Activated CD4-positive, alpha-beta T cell treated with anti-CD3 and anti-CD28 coated beads, Interleukin-2, Interleukin-6, amounts not matched to agents 100 ng/mL and 50 ng/mL, durations not matched to agents 16 hours and 8 hours (primary cell): ENCODE results near the gene CDRT4.

Experiments used
- DNase-seq: peaks from one replicate; pipeline ENCODE4 v3.0.0-alpha.2; 2020

CDRT4 gene

DNA sequence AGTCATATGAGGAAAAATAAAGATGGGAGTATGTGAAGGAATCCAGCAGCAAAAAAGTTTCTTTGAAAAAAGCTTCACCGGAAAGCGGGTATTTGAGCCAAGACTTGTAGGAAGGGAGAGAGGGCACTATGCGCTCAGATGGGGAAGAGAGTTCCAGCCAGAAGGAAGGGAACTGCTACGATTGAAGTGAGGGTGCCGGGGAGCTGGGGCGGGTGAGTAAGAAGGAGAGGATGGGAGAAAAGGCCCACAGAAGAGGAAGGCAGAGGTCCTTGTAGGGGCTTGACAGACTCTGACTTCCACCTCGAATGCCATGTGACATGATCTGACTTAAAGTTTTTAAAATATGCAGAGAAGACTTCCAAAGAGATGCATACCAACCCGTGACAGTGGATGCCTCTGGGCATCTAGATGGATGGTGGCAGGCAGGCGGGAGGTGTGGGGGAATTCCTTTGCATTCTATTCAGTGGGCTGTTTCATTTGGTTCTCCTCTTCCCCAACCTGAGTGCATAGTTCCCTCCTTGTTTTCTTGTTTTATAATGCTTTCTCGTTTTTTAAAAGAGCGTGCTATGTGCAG, 44.9 kb downstream of the CDRT4 start:
- no peak for DNase-seq

GRCh38 chr17:15418781-15419180, 48.6 kb downstream of the CDRT4 start:
- no peak for DNase-seq

DNA sequence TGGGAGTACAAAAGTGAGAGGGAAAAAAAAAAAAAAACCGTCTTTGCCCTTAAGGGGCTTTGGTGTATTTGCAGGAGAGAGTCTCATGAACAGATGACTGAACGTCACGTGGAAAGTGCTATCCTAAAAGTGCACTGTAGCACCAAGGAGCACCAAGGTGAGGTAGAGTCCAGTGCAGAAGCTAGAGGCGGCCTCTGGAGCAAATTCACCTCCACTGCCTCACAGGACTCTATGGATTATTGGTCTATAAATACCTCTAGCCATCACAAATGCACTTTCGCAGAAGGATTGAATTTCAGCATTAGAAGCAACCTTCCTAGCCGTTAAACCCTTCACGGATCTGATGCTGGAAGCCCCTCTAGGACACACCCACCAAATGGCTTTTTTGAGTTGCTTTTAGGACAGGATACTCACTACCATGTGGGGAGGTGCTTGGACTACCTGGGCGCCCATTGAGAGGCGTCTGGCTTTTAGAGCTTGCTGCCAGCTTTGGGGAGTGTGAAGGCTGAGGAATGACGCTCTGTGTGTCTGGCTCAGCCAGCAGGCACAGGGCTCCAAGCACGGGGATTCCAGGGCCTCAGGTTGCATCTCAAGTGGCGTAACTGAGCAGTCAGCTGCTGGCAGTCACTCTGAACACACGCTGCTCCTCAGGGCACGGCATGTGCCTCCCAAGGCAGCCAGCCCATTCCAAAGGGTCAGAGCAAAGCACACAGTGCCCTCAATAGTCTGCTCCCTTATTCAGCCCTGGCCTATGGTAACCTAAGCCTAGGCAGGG, 52.7 kb downstream of the CDRT4 start:
- no peak for DNase-seq

GRCh38 chr17:15413101-15413771, 54.2 kb downstream of the CDRT4 start:
- DNase-seq = no peak

DNA sequence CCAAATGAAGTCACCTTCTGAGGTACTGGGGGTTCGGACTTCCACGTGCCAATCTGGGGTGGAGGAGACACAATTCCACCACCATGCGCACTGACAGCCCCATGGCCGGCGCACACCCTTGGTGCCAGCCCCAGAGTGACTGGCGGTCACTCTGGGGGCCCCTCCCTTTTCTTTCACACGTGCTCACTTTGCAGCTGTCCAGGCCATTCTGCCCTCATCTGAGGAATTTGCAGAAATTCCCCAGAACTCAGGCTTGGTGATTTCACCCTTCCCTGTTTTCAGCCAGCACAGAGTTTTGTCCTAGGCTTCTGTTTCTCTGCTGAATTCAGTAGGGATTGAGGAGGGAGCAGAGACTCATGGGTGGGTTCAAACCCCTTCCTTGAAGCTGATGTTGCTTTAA, 54.8 kb downstream of the CDRT4 start:
- no peak for DNase-seq

DNA sequence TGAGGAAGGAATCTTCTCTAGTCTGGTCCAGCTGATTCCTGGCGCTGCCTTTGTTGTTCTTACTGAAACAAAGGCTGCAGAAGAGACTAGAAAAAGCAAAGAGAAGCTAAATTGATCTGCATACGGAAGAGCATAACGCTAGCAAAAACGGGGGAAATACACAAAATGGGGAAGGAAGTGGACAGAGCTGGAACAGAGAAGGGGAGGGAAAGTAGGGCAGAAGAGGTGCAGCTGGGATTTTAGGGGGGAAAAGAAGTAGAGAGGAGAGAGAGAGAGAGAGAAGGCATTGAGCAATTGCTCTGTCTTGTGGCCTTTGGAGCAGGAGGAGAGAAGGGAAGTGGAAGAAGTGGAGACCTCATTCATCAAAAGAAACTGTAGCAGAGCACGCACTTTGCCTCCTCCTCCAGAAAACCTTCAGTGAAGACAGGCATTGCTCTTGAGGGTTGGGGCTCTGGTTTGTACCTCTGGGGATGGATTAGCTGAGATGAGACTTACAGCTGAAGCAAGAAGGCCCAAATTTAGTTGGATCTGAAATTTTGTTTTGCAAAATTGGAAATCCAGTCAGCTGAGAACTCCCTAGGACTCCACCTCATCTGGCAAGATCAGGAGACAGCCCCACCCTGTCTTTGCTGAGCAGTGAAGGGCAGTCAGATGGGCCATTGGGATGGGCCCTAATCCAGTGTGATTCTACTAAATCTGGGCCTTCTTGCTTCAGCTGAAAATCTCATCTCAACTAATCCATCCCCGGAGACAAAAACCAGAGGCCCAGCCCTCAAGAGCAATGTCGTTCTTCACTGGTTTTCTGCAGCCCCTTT, 55.8 kb downstream of the CDRT4 start:
- no peak for DNase-seq

DNA sequence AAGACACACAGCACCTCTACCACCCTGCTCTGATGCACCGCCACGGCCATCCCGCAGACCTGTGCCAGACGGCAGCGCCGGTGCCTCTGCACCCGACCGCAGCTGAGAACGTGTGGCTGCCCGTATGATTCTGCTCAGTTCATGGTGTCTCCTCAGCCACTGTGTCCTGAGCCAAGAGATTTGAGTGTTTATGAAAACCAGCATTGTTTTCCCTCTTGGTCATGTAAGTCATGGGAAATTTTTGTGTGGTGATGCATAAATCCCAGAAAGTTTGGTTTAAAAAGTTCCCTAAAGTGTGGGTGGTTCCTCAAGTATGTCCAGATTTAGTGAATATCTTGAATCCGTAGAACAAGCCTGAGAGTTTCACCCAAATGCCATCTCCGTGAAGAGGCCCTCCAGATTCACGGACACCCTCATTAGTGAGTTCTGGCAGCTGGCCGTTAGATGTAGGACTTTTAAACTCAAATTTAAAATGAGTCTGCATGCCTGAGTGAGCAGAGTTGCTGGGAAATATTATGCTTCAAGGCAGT, 57.6 kb downstream of the CDRT4 start:
- DNase-seq = no peak

DNA sequence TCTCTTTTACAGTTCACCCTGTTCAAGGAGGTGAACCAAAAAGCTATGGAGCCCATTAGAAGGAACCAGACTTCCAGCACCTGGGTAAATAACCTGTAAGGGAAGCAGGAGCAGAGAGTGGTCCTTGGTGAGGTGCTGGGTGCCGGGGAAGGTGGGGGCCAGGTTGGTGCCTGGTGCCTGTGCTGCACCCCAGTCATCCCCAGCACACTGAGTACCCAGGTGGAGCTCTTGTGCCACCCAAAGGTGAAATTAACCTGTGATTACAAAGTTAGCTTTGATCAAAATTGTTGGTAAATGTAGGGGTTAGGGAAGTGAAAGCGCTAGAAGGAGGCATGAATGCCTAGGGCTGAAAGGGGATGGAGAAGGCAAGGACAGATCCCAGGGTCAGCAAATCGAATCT, 58.6 kb downstream of the CDRT4 start:
- no peak for DNase-seq

DNA sequence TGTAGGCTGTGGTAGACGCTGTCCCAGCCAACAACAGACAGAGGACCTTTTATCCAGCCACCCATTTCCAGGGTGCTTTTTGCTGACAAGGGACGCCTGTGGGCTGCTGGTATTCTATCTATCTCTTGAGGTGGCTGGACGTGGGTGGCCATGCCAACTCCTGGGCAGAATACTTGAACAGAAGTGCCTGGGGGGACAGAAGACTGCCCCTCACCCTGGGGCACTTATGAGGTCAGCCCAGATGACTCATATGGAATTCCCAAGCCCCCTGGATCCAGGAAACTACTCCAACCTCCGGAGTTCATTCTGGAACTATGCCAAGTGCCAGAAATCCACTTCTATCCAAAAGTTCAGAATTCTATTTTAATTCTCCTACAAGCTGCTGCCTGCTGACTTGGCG, 61.3 kb downstream of the CDRT4 start:
- no peak for DNase-seq

- no peak for DNase-seq
Observed at GRCh38 chr17:15405058-15405415, 62.4 kb downstream of the CDRT4 start.

GRCh38 chr17:15404106-15405057, 63.0 kb downstream of the CDRT4 start:
- DNase-seq = no peak

GRCh38 chr17:15403276-15403939, 64.0 kb downstream of the CDRT4 start:
- DNase-seq = no peak

DNA sequence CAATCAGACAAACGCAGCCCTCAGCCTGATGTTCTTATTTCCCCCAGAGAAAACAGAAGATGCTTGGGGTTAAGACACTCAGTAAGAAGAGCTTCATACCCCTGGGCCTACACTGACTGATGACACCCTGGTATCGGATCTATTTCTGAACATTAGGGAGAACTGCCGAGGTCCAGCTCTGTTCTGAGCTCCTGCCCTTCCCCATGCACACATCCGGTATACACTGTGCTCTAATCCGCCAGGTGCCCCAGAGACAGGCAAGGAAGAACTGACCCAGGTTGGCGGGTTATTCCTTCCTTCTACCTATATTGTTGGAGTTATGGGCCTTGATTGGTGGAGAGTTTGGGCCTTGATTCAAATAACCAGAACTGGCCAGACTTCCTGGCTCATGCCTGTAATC, 68.0 kb downstream of the CDRT4 start:
- no peak for DNase-seq

DNA sequence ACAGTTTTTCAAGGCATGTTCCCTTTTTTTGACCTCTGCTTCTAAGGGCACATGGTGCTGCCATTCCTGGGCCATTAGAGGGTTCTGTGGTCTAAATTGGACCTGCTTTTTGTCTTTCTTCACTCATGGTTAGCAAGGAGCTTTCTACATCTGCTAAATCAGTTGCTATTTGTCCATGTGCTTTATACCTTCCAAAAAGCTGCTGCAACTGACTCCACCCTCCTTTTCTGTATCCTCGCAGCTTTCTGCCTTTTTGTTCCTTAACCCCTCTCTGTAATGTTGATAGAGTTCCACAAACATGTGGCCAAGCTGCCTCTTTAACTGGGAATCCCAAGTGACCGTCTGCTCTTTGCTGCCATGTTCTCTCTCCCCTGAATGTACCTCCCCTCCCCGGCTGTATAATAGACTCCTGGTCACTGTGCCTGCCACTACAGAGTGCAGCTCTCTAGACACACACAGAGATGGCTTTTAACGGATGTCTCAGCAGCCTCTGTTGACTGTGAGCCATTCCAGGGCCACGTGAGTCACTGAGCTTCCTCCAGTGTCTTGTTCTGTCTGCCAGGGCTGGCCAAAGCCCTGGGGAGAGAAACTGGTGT, 68.6 kb downstream of the CDRT4 start:
- DNase-seq = no peak

DNA sequence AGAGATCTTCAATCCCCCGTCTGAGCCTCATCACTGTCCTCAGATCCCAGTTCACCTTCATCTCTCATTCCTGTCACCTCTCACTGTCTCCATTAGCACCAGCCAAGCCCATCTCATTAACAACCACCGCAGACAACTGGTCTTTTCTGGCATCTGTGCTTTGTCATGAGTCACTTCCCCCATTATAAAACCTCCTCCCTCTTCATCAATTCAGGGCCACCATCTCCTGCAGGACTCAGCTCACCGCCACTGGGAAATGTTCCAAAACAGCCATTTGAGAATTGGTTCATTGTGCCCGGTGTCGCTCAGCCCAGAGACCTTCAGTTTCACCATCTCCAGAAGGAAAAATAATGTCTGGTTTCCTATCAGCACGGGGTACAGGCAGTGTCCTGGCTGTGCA, 69.1 kb downstream of the CDRT4 start:
- no peak for DNase-seq

DNA sequence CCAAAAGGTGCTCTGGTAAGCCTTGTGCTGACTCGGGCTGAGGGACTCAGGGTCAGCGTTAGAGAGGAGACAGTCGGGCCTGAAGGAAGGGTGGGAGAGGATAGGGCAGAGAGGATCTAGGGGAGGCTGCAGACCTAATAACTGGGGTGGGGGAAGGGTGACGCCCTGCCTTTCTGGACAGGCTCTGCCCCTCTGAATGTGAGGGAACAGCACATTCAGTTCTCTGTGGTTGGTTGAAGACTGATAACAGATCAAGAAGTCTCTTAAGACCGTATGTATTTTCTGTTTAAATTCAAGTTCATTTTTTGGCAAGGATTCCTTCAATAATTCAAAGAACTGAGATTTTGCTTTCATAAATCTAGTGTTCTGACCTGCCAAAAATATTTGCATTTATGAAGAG, 69.8 kb downstream of the CDRT4 start:
- DNase-seq = no peak

DNA sequence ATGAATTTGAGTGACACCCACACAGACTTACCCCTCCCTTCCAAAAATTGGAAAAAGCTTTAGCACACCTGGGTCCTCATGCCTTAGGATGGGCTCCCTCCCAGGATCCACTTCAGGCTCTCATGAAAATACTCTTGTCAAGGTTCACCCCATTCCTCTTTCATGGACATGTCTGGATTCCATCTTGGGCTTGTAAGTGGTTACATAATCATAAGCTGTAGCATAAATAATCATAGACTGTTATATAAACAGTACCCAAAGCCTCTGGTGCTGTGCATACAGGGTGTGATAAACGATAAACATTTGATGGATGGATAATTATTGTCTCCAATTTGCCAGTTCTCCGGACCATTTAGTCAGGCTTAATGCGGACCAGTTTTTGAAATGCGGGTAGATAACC, 72.3 kb downstream of the CDRT4 start:
- DNase-seq = no peak

DNA sequence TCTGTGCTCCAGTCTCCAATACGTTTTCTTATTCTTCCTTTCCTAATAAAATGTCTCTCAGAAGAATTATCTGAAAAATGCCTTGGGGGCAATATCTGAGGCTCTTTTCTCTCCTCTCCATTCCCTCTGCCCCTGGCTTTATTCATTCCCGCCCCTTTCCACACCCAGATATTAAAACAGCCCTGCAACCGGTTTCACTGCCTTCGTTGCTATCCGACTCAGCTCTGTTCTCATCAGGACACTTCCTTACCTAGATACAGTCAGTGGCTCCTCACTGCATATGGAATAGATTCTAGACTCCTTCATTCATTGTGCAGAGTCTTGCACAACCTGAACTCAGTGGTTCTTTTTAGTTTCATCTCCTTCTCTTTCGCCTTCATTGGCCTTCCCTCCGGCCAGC, 74.0 kb downstream of the CDRT4 start:
- DNase-seq = no peak

- DNase-seq = no peak
Observed at GRCh38 chr17:15392326-15392741, 75.1 kb downstream of the CDRT4 start.

GRCh38 chr17:15388356-15389041, 78.9 kb downstream of the CDRT4 start:
- DNase-seq = no peak
